Colonic mucosa (tissue), 4 donors: Measurements from ENCODE around the gene RNH1. TPM values are rescaled to one million over a fixed set of nuclear protein-coding genes. Genes with fewer than 3 reads are reported as not detected.

ENCODE experiments used
- DNase-seq: peaks from one replicate; pipeline ENCODE4 v3.0.0-alpha.2; 2020
- H3K27ac ChIP-seq: fragments of 200-600 bp; one replicate; pipeline ENCODE4 v1.8.0; 2021
- H3K27me3 ChIP-seq: fragments of 200-600 bp; one replicate; pipeline ENCODE4 v1.8.0; 2021
- H3K36me3 ChIP-seq: fragments of 200-600 bp; one replicate; pipeline ENCODE4 v1.8.0; 2021
- H3K4me1 ChIP-seq: fragments of 200-600 bp; one replicate; pipeline ENCODE4 v1.8.0; 2021; ENCODE audit warnings: mild to moderate bottlenecking
- H3K4me3 ChIP-seq: fragments of 200-600 bp; one replicate; pipeline ENCODE4 v1.8.0; 2021
- H3K9ac ChIP-seq, 2 donors: one replicate each; pipeline ENCODE4 v1.7.0; 2013; ENCODE audit warnings: control low read depth in 2 of 2, low read depth in 2 of 2, low read length in 2 of 2
- H3K9me3 ChIP-seq: fragments of 200-600 bp; one replicate; pipeline ENCODE4 v1.8.0; 2021
- CTCF ChIP-seq: fragments of 200-600 bp; IDR thresholded peaks from one replicate; pipeline ENCODE4 v1.8.0; 2022; ENCODE audit warnings: antibody characterized with exemption, mild to moderate bottlenecking
- intact Hi-C: fragments of 100-400 bp; cut with DNase I; formaldehyde crosslinking; loops from one replicate; pipeline ENCODE4 v1.14.1; 2022
- total RNA-seq, 2 donors: library from RNA; stranded (reverse); fragmentation: NEBNext Ultra II Directional in 1 of 2; extraction: Animal tissue kit (Norgen Biotek cat#: 25700) in 1 of 2; gene quantifications; one replicate each; pipeline ENCODE4 v1.2.1, GENCODE V29; 2021
- donor health status: healthy.
- donor health status: DM: no; HTN: no; CAD: no.
- donor health status: DM: no; HTN: no; CAD: no.

RNH1 gene
- total RNA-seq, 2 donors from 2014 or later, result 106 to 140 TPM

- H3K4me1 ChIP-seq, result peaks cover 5% of the 10 kb centered on the region
- no peak overlapping the region for H3K4me3 ChIP-seq
- no peak overlapping the region for H3K9ac ChIP-seq
- H3K9me3 ChIP-seq, result no peaks in the 10 kb centered on the region
- peaks cover 8% of the 10 kb centered on the region for H3K36me3 ChIP-seq
- H3K27me3 ChIP-seq, result no peaks in the 10 kb centered on the region
- TF ChIP-seq CTCF, result no peak
- intact Hi-C loops, result no loop called here
- no peak overlapping the region for H3K27ac ChIP-seq
- no peak for DNase-seq
Observed at GRCh38 chr11:529728-530411, 22.8 kb upstream of the RNH1 start.

DNA sequence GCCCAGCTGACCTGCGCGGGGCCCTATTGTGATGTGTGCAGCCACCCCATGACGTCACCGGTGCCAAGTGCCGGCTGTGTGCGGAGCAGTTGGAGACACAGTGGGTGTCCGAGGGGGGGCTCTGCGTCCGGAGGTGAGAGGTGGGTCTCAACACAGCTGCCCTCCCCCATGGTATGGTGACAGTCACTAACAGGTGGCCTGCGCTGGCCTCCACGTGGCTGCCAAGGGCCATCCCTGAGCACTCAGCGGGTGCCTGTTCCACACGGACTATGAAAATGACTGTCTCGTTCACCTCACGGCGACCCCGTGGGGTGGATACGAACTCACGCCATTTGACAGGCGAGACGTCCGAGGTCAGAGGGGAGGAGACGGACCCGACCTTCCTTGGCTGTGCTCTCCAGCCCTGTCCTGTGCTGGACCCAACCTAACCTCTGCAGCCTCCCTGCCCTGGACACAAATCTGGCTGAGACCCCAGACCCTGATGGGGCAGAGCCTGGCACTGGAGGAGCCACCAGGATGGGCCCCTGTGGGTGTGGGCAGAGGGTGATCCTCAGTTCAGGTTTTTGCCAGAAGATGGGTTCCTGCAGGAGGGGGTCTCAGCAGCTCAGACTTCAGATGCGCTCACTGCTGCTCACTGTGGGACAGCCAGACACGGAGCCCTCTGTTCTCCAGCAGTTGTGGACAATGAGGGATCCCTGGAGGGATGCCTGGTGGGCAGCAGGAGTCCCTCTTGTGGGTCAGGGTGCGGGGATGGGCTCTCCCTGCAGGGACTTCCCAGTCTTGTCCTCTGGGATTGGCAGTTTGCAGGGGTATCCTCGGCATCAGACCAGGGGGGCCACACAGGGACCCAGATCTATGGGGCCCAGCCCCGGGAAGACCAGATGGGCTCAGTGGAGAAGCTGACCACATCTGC lies 22.0 kb upstream of the RNH1 start:
- no peak overlapping the region for H3K27ac ChIP-seq
- H3K27me3 ChIP-seq, result no peaks in the 10 kb centered on the region
- no peak for TF ChIP-seq CTCF
- H3K4me3 ChIP-seq, result no peak overlapping the region
- intact Hi-C loops, result no loop called here
- H3K9me3 ChIP-seq, result no peaks in the 10 kb centered on the region
- no peak for DNase-seq
- H3K9ac ChIP-seq, result no peak overlapping the region
- H3K4me1 ChIP-seq, result peaks cover 2% of the 10 kb centered on the region
- H3K36me3 ChIP-seq, result peaks cover 8% of the 10 kb centered on the region

- H3K9me3 ChIP-seq, result no peaks in the 10 kb centered on the region
- TF ChIP-seq CTCF, result no peak
- H3K9ac ChIP-seq, result no peak overlapping the region
- H3K4me1 ChIP-seq, result no peaks in the 10 kb centered on the region
- no peak overlapping the region for H3K4me3 ChIP-seq
- no peak for DNase-seq
- peaks cover 8% of the 10 kb centered on the region for H3K36me3 ChIP-seq
- no peak overlapping the region for H3K27ac ChIP-seq
- intact Hi-C loops, result no loop called here
- H3K27me3 ChIP-seq, result no peaks in the 10 kb centered on the region
Observed at GRCh38 chr11:528166-528814, 21.2 kb upstream of the RNH1 start.

- Histone ChIP-seq H3K4me1 (no peaks in the 10 kb centered on the region), H3K27ac (no peak overlapping the region), H3K9ac (no peak overlapping the region), H3K36me3 (no peaks in the 10 kb centered on the region), H3K4me3 (no peak overlapping the region), H3K27me3 (no peaks in the 10 kb centered on the region), H3K9me3 (no peaks in the 10 kb centered on the region)
- no peak for DNase-seq
- intact Hi-C loops, result no loop called here
- no peak for TF ChIP-seq CTCF
Observed at GRCh38 chr11:526192-526591, 19.1 kb upstream of the RNH1 start.

DNA sequence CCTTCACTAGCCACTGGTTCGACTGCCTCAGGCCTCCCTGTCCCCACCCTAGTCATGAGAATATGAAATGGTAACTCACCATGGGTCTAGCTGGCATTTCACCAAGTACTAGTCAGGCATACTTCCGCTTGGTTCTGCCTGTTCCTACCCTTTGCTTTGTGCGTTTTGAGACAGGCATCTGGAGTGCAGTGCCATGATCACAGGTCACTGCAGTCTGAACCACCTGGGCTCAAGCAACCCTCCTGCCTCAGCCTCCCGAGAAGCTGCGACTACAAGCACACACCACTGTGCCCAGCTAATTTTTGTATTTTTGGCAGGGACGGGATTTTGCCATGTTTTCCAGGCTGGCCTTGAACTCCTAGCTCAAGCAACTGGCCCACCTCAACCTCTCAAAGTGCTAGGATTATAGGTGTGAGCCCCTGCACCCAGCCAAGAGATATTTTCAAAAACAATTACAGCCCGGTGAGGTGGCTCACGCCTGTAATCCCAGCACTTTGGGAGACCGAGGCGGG lies 14.2 kb upstream of the RNH1 start:
- no peaks in the 10 kb centered on the region for H3K9me3 ChIP-seq
- DNase-seq, result no peak
- intact Hi-C loops, result no loop called here
- H3K9ac ChIP-seq, result no peak overlapping the region
- H3K4me3 ChIP-seq, result no peak overlapping the region
- no peak overlapping the region for H3K27ac ChIP-seq
- H3K4me1 ChIP-seq, result no peaks in the 10 kb centered on the region
- no peak for TF ChIP-seq CTCF
- H3K27me3 ChIP-seq, result no peaks in the 10 kb centered on the region
- no peaks in the 10 kb centered on the region for H3K36me3 ChIP-seq
